ENCODE measurements around the gene PPP1R3E. TPM values are rescaled to one million over a fixed set of nuclear protein-coding genes. Genes with fewer than 3 reads are reported as not detected.
A peak's percentile ranks its signal among the peaks of the same experiment; 100 is the strongest.
"Not testable (repeated sequence)": the region's sequence is repeated elsewhere in the genome, so short reads cannot be mapped to it uniquely, and the experiment has no call there.

Gene PPP1R3E
- total RNA-seq, 1 experiment from 2014 or later, result 1.2 TPM

GRCh38 chr14:23269193-23269592 is 33.5 kb downstream of the PPP1R3E start:
- H3K4me3 ChIP-seq, result no peak overlapping the region
- DNase-seq (ENCODE audit: low read depth in 1 of 2, low spot score in 2 of 2), result no peak
- H3K9me3 ChIP-seq (replicated peaks), result no peaks in the 10 kb centered on the region
- H3K4me1 ChIP-seq (replicated peaks), result no peaks in the 10 kb centered on the region
- 0 out of 2 replicates have a peak, but pooled peaks cover 3% of the 10 kb centered on the region for H3K27me3 ChIP-seq (replicated peaks)
- H3K27ac ChIP-seq, result no peak overlapping the region
- H3K36me3 ChIP-seq, result no peaks in the 10 kb centered on the region

- not testable (repeated sequence) for H3K9me3 ChIP-seq (replicated peaks); DNase-seq (ENCODE audit: low read depth in 1 of 2, low spot score in 2 of 2); H3K36me3 ChIP-seq; H3K27ac ChIP-seq; H3K4me1 ChIP-seq (replicated peaks); H3K4me3 ChIP-seq
- H3K27me3 ChIP-seq (replicated peaks), result peaks cover 11% of the 10 kb centered on the region
Observed at GRCh38 chr14:23260849-23261248, 41.8 kb downstream of the PPP1R3E start.

GRCh38 chr14:23259426-23259825 is 43.2 kb downstream of the PPP1R3E start:
- H3K4me1 ChIP-seq (replicated peaks), result no peaks in the 10 kb centered on the region
- no peak for DNase-seq (ENCODE audit: low read depth in 1 of 2, low spot score in 2 of 2)
- H3K9me3 ChIP-seq (replicated peaks), result no peaks in the 10 kb centered on the region

GRCh38 chr14:23258256-23258655 is 44.4 kb downstream of the PPP1R3E start:
- H3K4me1 ChIP-seq (replicated peaks), result no peaks in the 10 kb centered on the region
- no peak overlapping the region for H3K4me3 ChIP-seq
- no peak for DNase-seq (ENCODE audit: low read depth in 1 of 2, low spot score in 2 of 2)
- H3K9me3 ChIP-seq (replicated peaks), result no peaks in the 10 kb centered on the region
- peaks cover 8% of the 10 kb centered on the region; the same call in 1 of the 2 replicates for H3K27me3 ChIP-seq (replicated peaks)
- no peak overlapping the region for H3K27ac ChIP-seq
- H3K36me3 ChIP-seq, result no peaks in the 10 kb centered on the region

More at GRCh38 chr14:23259426-23259825, 43.2 kb downstream of the PPP1R3E start:
- no peak overlapping the region for H3K4me3 ChIP-seq
- H3K27me3 ChIP-seq (replicated peaks), result peaks cover 8% of the 10 kb centered on the region
- no peaks in the 10 kb centered on the region for H3K36me3 ChIP-seq
- no peak overlapping the region for H3K27ac ChIP-seq

GRCh38 chr14:23252420-23253333 is 50.0 kb downstream of the PPP1R3E start:
- H3K9me3 ChIP-seq (replicated peaks), result no peaks in the 10 kb centered on the region
- H3K4me1 ChIP-seq (replicated peaks), result no peaks in the 10 kb centered on the region
- H3K27ac ChIP-seq, result no peak overlapping the region
- no peaks in the 10 kb centered on the region for H3K36me3 ChIP-seq
- H3K4me3 ChIP-seq, result no peak overlapping the region
- DNase-seq (ENCODE audit: low read depth in 1 of 2, low spot score in 2 of 2), result no peak
- H3K27me3 ChIP-seq (replicated peaks), result no peaks in the 10 kb centered on the region; the same call in 1 of the 2 replicates

- Histone ChIP-seq H3K27ac (no peak overlapping the region), H3K4me3 (no peak overlapping the region), H3K36me3 (no peaks in the 10 kb centered on the region), H3K27me3 (replicated peaks) (no peaks in the 10 kb centered on the region; the same call in 1 of the 2 replicates), H3K9me3 (replicated peaks) (no peaks in the 10 kb centered on the region), H3K4me1 (replicated peaks) (no peaks in the 10 kb centered on the region)
- no peak for DNase-seq (ENCODE audit: low read depth in 1 of 2, low spot score in 2 of 2)
Observed at GRCh38 chr14:23252006-23252405, 50.7 kb downstream of the PPP1R3E start.

GRCh38 chr14:23249824-23250223 is 52.8 kb downstream of the PPP1R3E start:
- no peaks in the 10 kb centered on the region for H3K36me3 ChIP-seq
- H3K27me3 ChIP-seq (replicated peaks), result no peaks in the 10 kb centered on the region
- no peak overlapping the region for H3K27ac ChIP-seq
- no peaks in the 10 kb centered on the region for H3K9me3 ChIP-seq (replicated peaks)
- DNase-seq (ENCODE audit: low read depth in 1 of 2, low spot score in 2 of 2), result no peak
- no peak overlapping the region for H3K4me3 ChIP-seq
- H3K4me1 ChIP-seq (replicated peaks), result no peaks in the 10 kb centered on the region

GRCh38 chr14:23248601-23249000 is 54.1 kb downstream of the PPP1R3E start:
- no peak overlapping the region for H3K4me3 ChIP-seq
- H3K4me1 ChIP-seq (replicated peaks), result no peaks in the 10 kb centered on the region
- H3K9me3 ChIP-seq (replicated peaks), result no peaks in the 10 kb centered on the region
- no peak overlapping the region for H3K27ac ChIP-seq
- no peaks in the 10 kb centered on the region for H3K27me3 ChIP-seq (replicated peaks)
- peak in 1 of 2 experiments; percentile 24 for DNase-seq (ENCODE audit: low read depth in 1 of 2, low spot score in 2 of 2)
- no peaks in the 10 kb centered on the region for H3K36me3 ChIP-seq

Other genes with a start within 250 kb of the PPP1R3E start
- 4.8 and 9.1 TPM in 2 replicates for gene CDH24, start 245.3 kb downstream of the PPP1R3E start, total RNA-seq (2014; rRNA removed; shearing (Covaris generic))
- 34.1 and 68.2 TPM in 2 replicates for gene ACIN1, start 207.7 kb downstream of the PPP1R3E start, total RNA-seq (2014; rRNA removed; shearing (Covaris generic))
- 33.1 and 37.9 TPM in 2 replicates for gene C14orf119, start 207.4 kb downstream of the PPP1R3E start, total RNA-seq (2014; rRNA removed; shearing (Covaris generic))
- not detected in 2 replicates for gene CIROP, start 197.9 kb downstream of the PPP1R3E start, total RNA-seq (2014; rRNA removed; shearing (Covaris generic))
- not detected in 2 replicates for gene CEBPE, start 183.6 kb downstream of the PPP1R3E start, total RNA-seq (2014; rRNA removed; shearing (Covaris generic))
- 0.45 TPM in 1 of 2 replicates, not detected in the other for gene SLC7A8, start 119.2 kb downstream of the PPP1R3E start, total RNA-seq (2014; rRNA removed; shearing (Covaris generic))
- not detected in 2 replicates for gene RNF212B, start 64.9 kb downstream of the PPP1R3E start, total RNA-seq (2014; rRNA removed; shearing (Covaris generic))
- gene HOMEZ, start 16.7 kb downstream of the PPP1R3E start, total RNA-seq (2014; rRNA removed; shearing (Covaris generic)), result 4.9 and 6.1 TPM in 2 replicates
- gene BCL2L2, start 4.0 kb upstream of the PPP1R3E start, total RNA-seq (2014; rRNA removed; shearing (Covaris generic)), result 17.4 and 18.0 TPM in 2 replicates
- 76.2 and 93.4 TPM in 2 replicates for gene PABPN1, start 18.6 kb upstream of the PPP1R3E start, total RNA-seq (2014; rRNA removed; shearing (Covaris generic))
- gene SLC22A17, start 50.0 kb upstream of the PPP1R3E start, total RNA-seq (2014; rRNA removed; shearing (Covaris generic)), result 1.7 and 3.2 TPM in 2 replicates
- not detected in 2 replicates for gene EFS, start 62.3 kb upstream of the PPP1R3E start, total RNA-seq (2014; rRNA removed; shearing (Covaris generic))
- not detected in 2 replicates for gene IL25, start 70.0 kb upstream of the PPP1R3E start, total RNA-seq (2014; rRNA removed; shearing (Covaris generic))
- not detected in 2 replicates for gene CMTM5, start 74.2 kb upstream of the PPP1R3E start, total RNA-seq (2014; rRNA removed; shearing (Covaris generic))
- gene MYH6, start 105.4 kb upstream of the PPP1R3E start, total RNA-seq (2014; rRNA removed; shearing (Covaris generic)), result not detected in 2 replicates
- gene MYH7, start 132.8 kb upstream of the PPP1R3E start, total RNA-seq (2014; rRNA removed; shearing (Covaris generic)), result not detected in 2 replicates
- 51.6 and 53.1 TPM in 2 replicates for gene NGDN, start 166.8 kb upstream of the PPP1R3E start, total RNA-seq (2014; rRNA removed; shearing (Covaris generic))
- not detected in 2 replicates for gene ZFHX2, start 248.9 kb upstream of the PPP1R3E start, total RNA-seq (2014; rRNA removed; shearing (Covaris generic))